ENCODE data around the gene DTX4.

DTX4 gene

DNA sequence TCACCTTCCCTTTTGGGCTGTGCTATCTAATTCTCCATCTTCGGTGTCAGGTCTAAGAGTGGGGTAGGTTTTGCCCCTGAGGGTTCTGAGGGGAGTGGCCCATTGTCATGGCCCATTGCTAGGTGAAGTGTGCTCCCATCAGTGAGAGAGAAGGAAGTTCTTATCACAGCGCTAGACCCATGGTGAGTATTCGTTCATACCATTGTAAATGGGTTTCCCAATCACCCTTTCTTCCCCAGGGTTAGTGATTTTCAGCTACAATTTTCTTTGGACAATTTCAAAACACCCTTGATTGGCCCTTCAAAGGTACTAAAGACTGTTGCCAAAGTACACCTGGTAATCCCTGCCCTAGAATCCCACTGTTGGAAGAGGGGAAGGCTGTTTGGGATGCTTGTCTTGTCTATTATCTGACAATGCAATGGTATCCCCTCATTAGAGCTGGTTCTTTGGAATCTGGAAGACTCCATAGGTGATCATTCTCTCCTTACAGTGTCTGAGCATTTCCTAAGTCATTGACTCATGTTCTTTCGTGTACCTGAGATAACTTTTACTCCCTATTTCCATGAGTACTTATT is 20.6 kb downstream of the DTX4 start:
- no peak for FAIRE-seq

DNA sequence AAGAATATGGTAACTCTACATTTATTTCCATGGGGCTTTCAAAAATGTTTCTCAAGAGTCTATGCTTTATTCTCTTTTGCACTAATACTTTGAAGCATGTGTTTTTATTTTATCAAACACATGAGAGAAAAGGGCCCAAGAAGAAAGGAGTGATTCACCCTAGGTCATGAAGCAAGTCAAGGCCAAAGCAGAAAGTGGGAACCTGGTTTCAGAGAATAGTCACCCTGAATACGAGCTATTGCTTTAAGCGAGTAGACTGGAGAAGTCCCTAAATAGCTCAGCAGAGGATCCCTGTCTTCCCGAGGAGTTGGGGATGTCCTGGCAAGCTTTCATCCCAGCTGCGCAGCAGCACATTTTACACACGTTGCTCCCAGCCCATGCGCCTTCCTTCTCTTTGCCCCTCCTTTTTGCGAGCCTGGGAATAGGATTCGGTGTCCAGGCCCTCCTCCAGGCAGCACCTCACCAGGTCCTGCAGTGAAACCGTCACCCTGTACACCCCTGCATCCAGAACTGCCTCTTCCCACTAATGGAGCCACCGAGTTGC is 21.7 kb downstream of the DTX4 start:
- no peak for FAIRE-seq

DNA sequence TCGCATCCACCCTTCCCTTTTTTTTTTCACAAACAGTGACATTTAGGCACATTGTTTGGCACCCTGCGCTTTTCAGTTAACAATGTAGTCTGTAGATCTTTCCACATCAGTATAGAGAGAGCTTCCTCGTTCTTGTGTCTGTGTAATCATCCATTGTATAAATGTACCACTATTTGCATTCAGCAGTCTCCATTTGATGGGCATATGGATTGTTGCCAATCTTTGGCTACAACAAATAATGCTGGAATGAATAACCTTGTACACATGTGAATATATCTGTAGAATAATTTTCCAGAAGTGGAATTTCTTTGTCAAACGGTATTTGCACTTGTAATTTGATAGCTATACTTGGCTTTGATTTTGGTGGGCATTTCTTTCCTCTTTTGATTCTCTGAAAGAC is 23.7 kb downstream of the DTX4 start:
- FAIRE-seq = no peak

DNA sequence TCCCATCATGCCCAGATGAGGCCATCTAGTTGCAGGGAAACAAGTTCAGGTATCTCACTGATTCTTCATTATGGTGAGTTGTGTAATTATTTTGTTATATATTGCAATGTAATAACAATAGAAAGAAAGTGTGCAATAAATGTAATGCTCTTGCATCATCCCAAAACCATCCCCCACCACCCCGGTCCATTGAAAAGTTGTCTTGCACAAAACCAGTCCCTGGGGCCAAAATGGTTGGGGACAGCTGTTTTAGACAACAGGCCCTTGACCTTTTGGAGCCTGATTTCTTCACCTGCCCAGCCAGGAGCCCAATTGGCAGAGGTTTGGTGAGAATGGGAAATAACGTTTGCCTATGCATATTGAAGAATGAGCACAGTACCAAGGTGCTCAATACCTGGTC is 24.8 kb downstream of the DTX4 start:
- FAIRE-seq = no peak

DNA sequence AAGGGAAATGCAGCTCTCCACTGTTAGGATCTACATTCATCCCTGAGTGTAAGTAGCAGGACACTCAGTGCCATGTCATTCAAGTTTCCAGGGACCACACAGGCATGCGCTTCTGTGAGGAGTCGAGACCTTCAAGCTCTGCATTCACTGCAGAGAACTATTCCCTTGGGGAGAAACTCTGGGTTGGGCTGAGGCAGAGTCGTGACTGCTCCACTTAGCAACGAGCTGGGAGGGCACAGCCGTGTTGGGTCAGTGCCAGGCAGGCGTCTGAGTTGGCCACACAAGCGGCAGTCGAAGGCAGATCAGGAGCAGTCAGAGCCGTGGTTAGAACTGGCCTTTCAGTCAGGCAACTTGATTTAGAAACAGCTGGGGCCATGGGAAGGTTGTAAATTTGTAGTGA is 26.1 kb downstream of the DTX4 start:
- no peak for FAIRE-seq

DNA sequence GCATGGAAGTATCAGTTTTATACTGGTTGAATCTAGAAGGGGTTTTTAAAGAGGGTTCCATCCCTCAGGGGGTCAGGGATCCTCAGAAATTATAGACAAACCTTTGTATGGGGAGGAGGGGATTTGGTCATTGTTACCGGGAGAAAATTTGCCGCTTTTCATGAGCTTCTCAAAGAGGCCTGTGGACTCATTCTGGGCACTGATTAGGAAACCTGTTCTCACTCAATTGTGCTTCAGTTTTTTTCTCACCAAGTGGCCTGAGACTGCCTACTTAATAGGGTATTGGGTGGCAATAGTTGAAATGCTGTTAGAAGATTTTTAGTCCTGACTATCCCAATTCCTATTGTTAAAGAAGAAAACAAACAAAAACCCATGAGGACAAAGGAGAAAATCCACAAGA is 26.8 kb downstream of the DTX4 start:
- FAIRE-seq = no peak

DNA sequence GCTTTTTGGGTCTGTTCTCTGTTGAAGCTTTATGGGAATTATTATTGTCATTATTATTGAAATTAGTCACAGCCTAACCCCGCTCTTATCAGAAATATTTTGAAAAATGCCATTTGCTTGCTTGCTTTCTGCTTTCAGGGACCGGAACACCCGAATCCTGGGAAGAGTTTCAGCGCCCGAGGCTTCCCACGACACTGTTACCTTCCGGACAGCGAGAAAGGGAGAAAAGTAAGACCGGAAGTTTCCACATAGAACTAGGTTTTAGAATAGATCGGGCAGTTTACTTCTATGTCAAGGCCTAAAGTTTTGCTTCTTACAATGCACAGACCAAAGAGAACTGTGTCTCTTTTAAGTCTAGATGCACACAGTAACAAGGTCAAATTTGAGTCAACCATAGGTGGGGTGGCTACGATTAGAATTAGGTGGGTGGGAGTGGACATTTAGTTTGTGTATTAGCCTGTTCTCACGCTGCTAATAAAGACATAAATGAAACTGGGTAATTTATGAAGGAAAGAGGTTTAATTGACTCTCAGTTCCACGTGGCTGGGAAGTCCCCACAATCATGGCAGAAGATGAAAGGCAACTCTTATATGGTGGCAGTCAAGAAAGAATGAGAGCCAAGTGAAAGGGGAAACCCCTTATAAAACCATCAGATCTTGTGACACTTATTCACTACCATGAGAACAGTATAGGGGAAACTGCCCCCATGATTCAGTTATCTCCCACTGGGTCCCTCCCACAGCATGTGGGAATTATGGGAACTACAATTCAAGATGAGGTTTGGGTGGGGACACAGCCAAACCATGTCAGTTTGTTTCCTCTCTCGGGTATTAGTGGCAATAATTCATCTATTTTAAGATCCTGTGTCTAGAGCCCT is 27.9 kb downstream of the DTX4 start:
- no peak for FAIRE-seq

DNA sequence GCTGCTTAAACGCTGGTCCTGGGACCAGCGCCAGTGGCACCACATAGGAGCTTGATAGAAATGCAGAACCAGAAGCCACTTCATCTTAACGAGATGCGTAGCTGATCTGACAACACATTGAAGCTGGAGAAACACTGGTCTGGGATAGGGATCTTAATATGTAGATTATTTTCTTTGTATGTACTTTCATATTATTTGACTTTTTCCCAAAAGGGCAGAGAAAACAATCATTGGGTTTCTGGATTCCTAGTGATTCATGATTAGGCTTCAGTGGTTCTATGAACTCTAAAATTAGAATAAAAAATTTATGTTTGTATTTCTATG is 28.5 kb downstream of the DTX4 start:
- FAIRE-seq = no peak

DNA sequence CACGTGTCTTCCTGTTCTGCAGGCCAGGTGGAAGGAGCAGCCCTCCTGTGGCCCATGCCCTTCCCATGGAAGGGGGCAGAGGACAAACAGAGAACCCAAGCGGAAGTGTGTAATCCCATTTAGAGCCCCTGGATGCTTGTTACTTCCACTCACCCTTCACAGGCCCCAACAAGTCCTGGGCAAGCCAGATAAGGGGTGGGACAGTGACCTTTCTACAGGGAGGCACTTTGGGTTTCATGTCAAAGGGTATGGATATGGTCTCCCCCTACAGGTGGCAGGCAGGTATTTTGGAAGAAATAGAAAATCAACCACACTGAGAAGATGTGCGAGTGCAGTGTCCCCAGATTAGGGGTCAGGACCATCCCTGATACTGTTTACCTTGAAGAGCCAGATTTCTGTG is 29.4 kb downstream of the DTX4 start:
- no peak for FAIRE-seq

DNA sequence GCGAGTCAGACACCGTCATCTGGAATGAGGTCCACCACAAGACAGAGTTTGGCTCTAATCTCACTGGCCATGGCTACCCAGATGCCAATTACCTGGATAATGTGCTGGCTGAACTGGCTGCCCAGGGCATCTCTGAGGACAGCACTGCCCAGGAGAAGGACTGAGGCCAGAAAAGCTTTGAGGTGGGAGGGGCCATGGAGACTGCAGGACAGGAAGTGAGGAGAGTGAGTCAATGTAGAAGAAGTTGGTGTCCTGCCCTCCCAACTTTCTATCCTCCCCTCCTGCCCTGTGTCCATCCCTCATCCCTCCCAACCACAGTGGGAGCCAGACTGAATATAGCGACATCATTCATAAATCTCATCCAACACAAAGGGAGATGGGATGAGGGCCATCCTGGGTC is 32.8 kb downstream of the DTX4 start:
- no peak for FAIRE-seq

DNA sequence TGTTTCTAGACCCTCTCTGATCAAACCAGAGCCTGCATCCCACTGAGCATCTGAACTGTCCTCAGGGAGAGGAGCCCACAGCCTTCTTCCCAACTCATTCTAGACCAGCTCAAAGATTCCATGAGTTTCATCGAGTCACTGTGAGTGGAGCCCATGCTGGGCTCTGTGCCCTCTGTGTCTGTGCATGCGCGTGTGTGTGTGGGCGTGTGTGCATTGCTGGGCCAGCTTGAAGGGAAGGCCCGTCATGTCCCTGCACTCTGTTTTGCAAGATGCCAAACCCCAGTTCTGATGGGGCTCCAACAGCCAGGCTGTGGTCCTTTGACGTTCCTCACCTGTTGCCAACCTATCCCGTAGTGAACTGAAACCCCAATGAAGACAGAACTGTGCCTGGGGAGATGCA is 33.7 kb downstream of the DTX4 start:
- no peak for FAIRE-seq

DNA sequence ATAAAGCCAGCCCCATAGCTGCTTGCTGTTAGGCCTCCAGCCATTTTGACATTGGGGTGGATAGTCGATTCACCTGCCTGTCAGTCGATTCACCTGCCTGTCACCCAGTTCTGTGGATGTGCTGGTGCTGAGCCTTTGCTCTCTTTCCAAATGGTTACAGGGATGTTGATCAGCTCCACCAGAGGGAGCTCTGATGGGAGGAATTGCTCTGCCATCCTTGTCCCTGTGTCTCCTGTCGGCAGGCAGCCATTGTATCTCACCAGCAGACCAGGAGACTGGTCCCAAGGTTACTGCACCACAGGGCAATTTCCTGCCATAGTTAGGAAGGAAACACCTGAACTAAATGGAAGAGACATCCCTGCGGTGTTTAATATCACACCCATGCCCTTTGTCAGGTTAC is 34.7 kb downstream of the DTX4 start:
- no peak for FAIRE-seq

DNA sequence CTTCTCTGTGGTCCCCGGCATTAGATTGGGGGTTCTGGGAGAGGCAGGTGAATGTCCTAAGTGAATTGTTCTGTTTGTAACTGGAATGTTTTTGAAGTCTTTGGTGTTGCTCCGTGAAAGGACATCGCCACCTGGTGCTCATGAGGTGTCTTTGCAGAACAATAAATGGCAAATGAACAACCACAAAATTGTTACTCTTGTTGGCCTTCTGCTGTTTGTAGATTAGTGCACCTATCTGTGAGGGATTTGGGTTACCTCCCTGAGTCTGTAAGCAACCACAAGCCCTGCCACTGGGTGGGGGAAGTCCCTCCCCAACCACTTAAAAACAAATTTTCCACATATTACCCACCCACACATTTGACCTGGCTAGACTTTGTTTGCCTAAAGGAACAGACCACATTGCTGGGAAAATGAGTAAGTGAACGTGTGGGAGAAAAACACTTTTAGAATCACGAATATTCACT is 36.1 kb downstream of the DTX4 start:
- peak; percentile 68 for FAIRE-seq

DNA sequence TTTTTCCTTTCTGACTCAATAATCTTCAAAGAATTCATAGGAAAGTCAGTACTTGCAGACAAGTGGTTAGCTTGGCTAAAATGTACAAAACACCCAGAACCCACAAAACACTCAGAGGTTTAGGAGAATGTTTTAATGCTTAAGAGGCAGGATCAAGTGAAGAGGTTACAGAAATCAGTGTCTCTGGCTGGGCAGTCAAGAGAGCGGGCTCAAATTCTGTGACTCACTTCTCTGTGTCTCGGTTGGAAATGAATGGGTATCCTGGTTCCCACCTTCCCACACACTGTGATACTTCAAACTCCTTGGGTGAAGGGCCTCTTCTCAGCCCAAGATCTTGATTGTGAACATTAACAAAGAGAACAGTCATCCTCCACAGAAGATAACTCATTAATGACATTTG is 37.0 kb downstream of the DTX4 start:
- FAIRE-seq = no peak

DNA sequence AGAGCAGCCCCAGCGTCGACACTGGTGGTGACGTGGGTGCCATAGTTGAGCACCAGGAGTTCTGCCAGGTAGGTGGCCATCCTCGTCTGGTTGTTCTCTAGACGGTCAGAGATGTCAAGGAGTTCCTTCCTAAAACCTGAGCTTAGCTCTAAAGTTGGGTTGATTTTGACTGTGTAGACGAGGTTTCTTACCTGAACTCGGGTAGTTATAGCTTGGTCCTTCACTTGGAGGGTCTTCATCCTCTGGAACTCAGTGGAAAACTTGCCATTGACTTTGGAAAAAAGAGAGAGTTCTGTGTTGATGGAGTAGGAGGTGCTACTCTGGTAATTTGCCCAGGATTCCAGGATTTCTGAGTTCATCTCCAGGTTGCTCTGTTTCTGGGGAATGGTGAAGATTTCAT is 40.3 kb downstream of the DTX4 start:
- no peak for FAIRE-seq

DNA sequence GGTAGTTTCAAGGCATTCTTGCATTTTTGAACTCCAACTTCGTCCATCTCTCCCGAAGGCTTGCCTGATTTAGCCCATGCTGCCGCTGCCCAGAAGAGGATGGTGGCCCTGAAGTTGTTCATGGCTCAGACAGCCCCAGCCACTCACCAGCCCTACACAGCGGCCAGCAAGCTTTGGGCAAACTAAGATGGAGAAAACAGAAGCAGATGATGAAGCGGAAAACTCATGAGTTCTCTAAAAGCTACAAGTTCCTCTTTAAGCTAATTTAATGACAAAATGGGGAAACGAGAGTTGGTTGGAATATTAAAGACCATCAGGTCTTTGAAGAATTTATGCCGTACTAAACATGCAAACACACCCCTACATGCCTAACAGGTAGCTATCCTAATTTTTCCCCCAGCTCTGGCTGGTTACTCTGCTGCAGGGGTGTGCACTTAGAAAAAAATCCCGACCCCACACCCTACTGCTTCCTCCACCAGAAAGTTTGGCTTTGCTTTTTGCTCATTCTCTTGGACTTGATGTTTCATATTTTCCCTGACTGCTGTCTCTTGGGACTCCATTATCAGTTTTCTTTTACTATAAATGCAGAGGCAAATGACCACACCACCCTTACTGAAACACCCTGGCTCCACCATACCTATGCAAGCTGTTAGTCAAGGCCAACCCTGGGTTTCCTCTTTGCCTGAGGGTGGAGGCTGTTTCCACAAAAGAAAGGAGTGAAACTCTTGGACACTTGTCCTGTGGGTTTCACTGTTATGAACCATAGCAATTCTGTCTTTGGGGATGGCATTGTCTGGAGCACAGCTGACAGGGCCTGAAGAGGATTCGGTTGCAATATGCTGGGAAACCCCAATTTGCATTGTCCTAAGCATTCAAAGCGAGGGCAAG is 41.1 kb downstream of the DTX4 start, which contains the start of gene MPEG1:
Gene MPEG1 (minus strand): TSS at position 184 of the 888 bp plus-strand sequence. CDS start 62 bp downstream, at position 122.
- FAIRE-seq = no peak

DNA sequence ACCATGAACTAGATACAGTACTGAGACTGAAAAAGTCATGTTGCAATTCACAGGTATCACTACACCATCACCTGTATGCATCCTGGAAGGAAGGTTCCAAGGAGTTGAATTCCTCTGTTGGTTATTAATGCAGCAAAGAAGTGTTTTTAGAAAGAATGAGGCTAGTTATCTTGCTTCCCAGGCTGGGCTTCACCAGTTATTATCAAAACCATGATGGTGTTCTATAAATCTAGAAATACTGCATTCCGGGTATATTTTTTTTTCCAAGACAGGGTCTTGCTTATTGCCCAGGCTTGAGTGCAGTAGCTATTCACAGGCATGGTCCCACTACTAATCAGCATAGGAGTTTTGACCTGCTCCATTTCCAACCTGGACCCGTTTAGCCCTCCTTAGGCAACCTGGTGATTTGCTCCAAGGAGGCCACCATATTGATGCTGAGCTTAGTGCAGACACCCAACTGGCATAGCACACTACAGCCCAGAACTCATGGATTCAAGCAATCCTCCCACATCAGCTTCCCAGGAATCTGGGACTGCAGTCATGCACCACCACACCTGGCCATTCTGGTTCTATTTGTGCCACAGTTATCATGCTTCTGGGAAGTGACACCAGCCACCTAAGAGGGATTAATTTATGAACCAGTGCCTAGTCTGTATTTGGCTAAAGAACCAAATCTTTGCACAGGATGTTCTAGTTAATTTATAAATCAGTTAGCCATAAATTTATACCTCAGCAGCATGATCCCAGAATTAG is 42.4 kb downstream of the DTX4 start:
- no peak for FAIRE-seq

DNA sequence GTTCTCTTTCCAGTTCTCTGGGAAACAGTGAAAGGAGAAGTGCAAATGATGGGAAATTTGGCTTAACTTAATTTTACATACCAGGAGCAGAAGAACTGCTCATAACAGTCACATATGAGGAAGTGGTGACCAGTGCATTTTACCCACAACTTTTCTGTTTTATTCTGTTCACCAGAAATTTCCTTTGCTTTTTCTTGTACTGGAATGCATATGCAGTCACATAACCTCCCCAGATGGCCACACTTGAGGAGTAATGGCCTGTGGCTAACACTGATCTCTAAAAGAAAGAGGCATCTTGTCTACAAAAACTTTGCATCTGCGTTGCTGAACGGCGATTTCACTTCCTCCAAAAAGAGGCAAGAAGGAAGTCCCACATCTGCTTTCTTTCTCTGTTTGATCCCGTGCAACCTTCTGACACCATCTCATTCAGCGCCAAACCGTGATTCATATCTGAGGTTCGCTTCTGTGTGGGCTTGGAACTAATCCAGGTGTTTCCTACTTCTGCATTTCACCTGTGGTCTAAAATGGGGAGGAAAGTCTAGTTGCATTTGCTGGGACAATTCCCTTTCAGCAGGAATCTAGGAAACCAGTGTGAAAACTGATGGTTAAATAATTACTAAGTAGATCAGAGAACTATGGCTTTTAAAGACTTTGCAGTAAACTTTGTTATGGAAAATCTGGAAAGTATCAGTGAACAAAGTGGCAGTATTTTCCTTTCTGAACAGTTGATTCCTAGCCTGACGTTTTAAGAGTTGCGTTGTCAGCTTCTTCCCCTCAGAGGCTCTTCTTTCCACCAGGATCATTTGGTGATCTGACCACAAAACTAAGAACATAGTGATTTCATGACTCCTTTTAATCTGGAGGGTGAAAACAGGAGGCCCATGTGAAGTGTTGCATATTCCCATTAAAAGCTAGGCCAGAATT is 45.0 kb downstream of the DTX4 start:
- FAIRE-seq = peak; percentile 59

DNA sequence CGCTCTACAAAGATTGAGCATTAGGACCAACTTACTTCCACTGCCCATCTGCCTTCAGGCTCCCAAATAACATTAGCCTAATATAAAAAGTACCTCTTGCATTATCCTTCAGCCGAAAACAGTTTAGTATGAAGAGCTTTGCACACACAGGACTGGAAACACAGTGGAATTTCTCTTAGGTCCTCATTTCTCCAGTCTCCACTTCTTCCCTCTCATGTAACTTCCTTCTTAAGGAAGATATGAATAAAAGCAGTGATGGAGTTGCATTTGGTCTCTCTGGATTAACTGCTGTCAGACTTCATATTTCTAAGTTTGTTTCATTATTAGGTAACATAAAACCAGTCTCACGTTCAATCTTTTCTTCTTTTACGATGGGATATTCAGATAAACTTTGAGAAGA is 46.4 kb downstream of the DTX4 start:
- FAIRE-seq = no peak

DNA sequence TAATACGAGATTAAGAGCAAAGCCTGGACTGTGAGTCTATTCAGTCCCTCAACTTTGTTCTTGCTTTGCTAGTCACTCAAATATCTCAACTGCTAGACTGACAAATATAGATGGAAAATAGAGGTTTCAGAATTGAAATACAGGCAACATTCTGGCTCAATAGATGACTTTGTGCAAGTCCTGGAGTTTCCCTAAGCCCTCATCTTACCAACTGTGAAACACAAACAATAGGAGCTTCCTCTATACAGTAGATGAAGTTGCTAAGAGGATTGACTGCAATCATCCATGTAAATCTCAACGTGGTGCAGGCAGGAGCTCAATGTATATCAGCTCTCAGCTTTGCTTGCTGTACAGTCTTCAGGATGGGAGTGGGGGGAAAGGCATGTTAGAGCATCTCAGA is 47.0 kb downstream of the DTX4 start:
- no peak for FAIRE-seq

DNA sequence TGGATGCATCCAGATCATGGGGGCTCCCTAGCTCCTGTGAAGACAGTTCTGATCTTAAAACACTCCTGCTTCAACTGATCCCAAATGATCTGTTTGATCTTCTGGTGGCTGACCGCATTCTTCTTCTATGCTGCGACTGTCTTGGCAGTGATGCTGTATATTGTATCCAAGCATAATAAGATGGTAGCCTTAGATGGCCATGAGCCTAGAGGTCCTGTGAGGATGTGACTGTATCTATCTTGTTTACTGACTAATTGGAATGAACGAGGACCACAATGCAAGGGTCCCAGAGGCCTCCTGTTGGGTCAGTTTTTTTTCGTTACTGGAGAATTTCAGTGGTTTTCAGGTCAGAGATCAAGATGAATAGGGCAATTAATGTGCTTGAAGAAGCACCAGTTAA is 47.9 kb downstream of the DTX4 start:
- no peak for FAIRE-seq

Measured in endometrium (tissue), 2 donors.